Neuronal stem cell (in vitro differentiated cells): ENCODE results near the gene NLRP7. TPM values are rescaled to one million over a fixed set of nuclear protein-coding genes. Genes with fewer than 3 reads are reported as not detected.

ENCODE experiments used
- DNase-seq: peaks from one replicate; pipeline ENCODE4 v3.0.0-alpha.2; 2013; ENCODE audit warnings: low spot score
- H2AFZ ChIP-seq: one replicate; pipeline ENCODE4 v1.6.1; 2013; ENCODE audit warnings: mild to moderate bottlenecking, low read length, inconsistent platforms
- H2AK5ac ChIP-seq: 2 replicates; pipeline ENCODE4 v1.6.1; 2013; ENCODE audit warnings: low read depth, mild to moderate bottlenecking, inconsistent platforms, low read length, moderate library complexity, mixed read lengths
- H2BK120ac ChIP-seq: 2 replicates; pipeline ENCODE4 v1.6.1; 2013; ENCODE audit warnings: low read depth, mild to moderate bottlenecking, inconsistent platforms, low read length, moderate library complexity, mixed read lengths
- H2BK12ac ChIP-seq: one replicate; pipeline ENCODE4 v1.6.1; 2013; ENCODE audit warnings: low read length, inconsistent platforms
- H2BK15ac ChIP-seq: 2 replicates; pipeline ENCODE4 v1.6.1; 2013; ENCODE audit warnings: mild to moderate bottlenecking, low read length, inconsistent platforms, mixed read lengths
- H2BK5ac ChIP-seq: one replicate; pipeline ENCODE4 v1.6.1; 2013; ENCODE audit warnings: inconsistent platforms, mild to moderate bottlenecking, low read length, moderate library complexity
- H3K14ac ChIP-seq: one replicate; pipeline ENCODE4 v1.6.1; 2013; ENCODE audit warnings: low read length, inconsistent platforms
- H3K18ac ChIP-seq: 2 replicates; pipeline ENCODE4 v1.6.1; 2013; ENCODE audit warnings: low read length, inconsistent platforms
- H3K23ac ChIP-seq: 2 replicates; pipeline ENCODE4 v1.6.1; 2013; ENCODE audit warnings: low read depth, mild to moderate bottlenecking, mixed read lengths, low read length, inconsistent platforms; ENCODE audit not compliant: poor library complexity
- H3K27ac ChIP-seq: replicated peaks from 3 replicates; pipeline ENCODE4 v1.5.1; 2013; ENCODE audit warnings: low read length, inconsistent platforms
- H3K27me3 ChIP-seq, 3 experiments: 2 replicates each; pipeline ENCODE4 v1.6.1; 2013; ENCODE audit warnings: low read length in 3 of 3, mild to moderate bottlenecking in 2 of 3, inconsistent platforms in 1 of 3, low read depth in 1 of 3, mixed read lengths in 1 of 3, moderate library complexity in 1 of 3; ENCODE audit not compliant: control insufficient read depth in 3 of 3, insufficient read depth in 3 of 3
- H3K36me3 ChIP-seq, 2 donors: replicated peaks in 1 of 2; 2 replicates each; pipeline ENCODE4 v1.6.1; 2013; ENCODE audit warnings: low read length in 2 of 2; ENCODE audit not compliant: control insufficient read depth in 2 of 2, insufficient read depth in 2 of 2
- H3K4ac ChIP-seq: 2 replicates; pipeline ENCODE4 v1.6.1; 2013; ENCODE audit warnings: inconsistent platforms, mild to moderate bottlenecking, low read length, moderate library complexity
- H3K4me1 ChIP-seq, 2 donors: 1 replicate in 1 of 2; 2 replicates in 1 of 2; pipeline ENCODE4 v1.6.1; 2013; ENCODE audit warnings: low read length in 2 of 2, low read depth in 1 of 2; ENCODE audit not compliant: control insufficient read depth in 2 of 2, insufficient read depth in 1 of 2
- H3K4me2 ChIP-seq: one replicate; pipeline ENCODE4 v1.6.1; 2013; ENCODE audit warnings: mild to moderate bottlenecking, low read length, inconsistent platforms; ENCODE audit not compliant: insufficient read depth, poor library complexity, severe bottlenecking
- H3K4me3 ChIP-seq, 2 donors: 2 replicates each; pipeline ENCODE4 v1.5.1; 2013; ENCODE audit warnings: low read length in 2 of 2, mild to moderate bottlenecking in 2 of 2, inconsistent platforms in 1 of 2, moderate library complexity in 1 of 2
- H3K79me1 ChIP-seq: one replicate; pipeline ENCODE4 v1.6.1; 2013; ENCODE audit warnings: low read depth, mild to moderate bottlenecking, inconsistent platforms, low read length, moderate library complexity
- H3K9ac ChIP-seq: one replicate; pipeline ENCODE4 v1.6.1; 2013; ENCODE audit warnings: mild to moderate bottlenecking, low read depth, low read length, inconsistent platforms; ENCODE audit not compliant: poor library complexity
- H3K9me3 ChIP-seq, 2 donors: replicated peaks in 1 of 2; 2 replicates each; pipeline versions ENCODE3 to v1.6.1; 2013; ENCODE audit warnings: low read length in 2 of 2, mild to moderate bottlenecking in 2 of 2, inconsistent platforms in 1 of 2, low read depth in 1 of 2, mixed read lengths in 1 of 2, moderate library complexity in 1 of 2; ENCODE audit not compliant: control insufficient read depth in 2 of 2, insufficient read depth in 1 of 2
- H4K8ac ChIP-seq: one replicate; pipeline ENCODE4 v1.6.1; 2013; ENCODE audit warnings: low read depth, mild to moderate bottlenecking, inconsistent platforms, low read length, moderate library complexity
- H4K91ac ChIP-seq: one replicate; pipeline ENCODE4 v1.6.1; 2013; ENCODE audit warnings: low read length, low read depth, mild to moderate bottlenecking, inconsistent platforms; ENCODE audit not compliant: poor library complexity
- WGBS, 2 donors: extraction: QIAGEN DNeasy Blood & Tissue Kit; methylation state at CpG; one replicate each; pipeline ENCODE4 v1.1.7; 2013; ENCODE audit warnings: missing lambda C conversion rate in 2 of 2, mixed read lengths in 1 of 2; ENCODE audit not compliant: insufficient read length in 2 of 2, insufficient replicate concordance in 1 of 2; ENCODE audit errors: extremely low coverage in 2 of 2; 5-methylcytosine and 5-hydroxymethylcytosine counted together
- small RNA-seq: library from polyadenylated mRNA; stranded (forward); fragments of <200 nt; extraction: miRNeasy Mini kit (QIAGEN cat#:217004); gene quantifications from one replicate; pipeline ENCODE3, GENCODE V24; 2013; ENCODE audit not compliant: insufficient read depth

Gene NLRP7

GRCh38 chr19:54875506-54875905 is 71.8 kb downstream of the NLRP7 start:
- Histone ChIP-seq H4K8ac (no peak overlapping the region), H2BK120ac (no peak overlapping the region), H3K18ac (no peak overlapping the region), H2BK15ac (no peak overlapping the region), H2BK12ac (no peak overlapping the region), H3K4me3 (no peak overlapping the region), H2BK5ac (no peak overlapping the region), H3K36me3 (no peaks in the 10 kb centered on the region), H2AK5ac (no peak overlapping the region), H3K4me1 (no peaks in the 10 kb centered on the region), H3K79me1 (no peaks in the 10 kb centered on the region), H3K27ac (no peak overlapping the region), H4K91ac (no peak overlapping the region), H3K4me2 (no peak overlapping the region), H3K9me3 (no peaks in the 10 kb centered on the region), H2AFZ (no peak overlapping the region), H3K27me3 (no peaks in the 10 kb centered on the region), H3K23ac (no peak overlapping the region), H3K14ac (no peak overlapping the region), H3K9ac (no peak overlapping the region), H3K4ac (no peak overlapping the region)
- WGBS, 2 donors, result no CpG with 5 or more reads among the region's 2 CpGs
- no peak for DNase-seq

GRCh38 chr19:54873990-54874389 is 73.3 kb downstream of the NLRP7 start, which contains the start of gene FCAR:
Gene FCAR (plus strand): TSS chr19:54874235. CDS start chr19:54874290, 55 bp downstream.
- H3K36me3 ChIP-seq, result no peaks in the 10 kb centered on the region
- H4K8ac ChIP-seq, result no peak within 1 kb of the TSS
- no peak within 1 kb of the TSS for H3K23ac ChIP-seq
- no peak for DNase-seq
- no peak within 1 kb of the TSS for H2BK15ac ChIP-seq
- no peak within 1 kb of the TSS for H2AFZ ChIP-seq
- H3K18ac ChIP-seq, result no peak within 1 kb of the TSS
- H3K4me3 ChIP-seq, result no peak within 1 kb of the TSS
- WGBS, 2 donors, result no CpG with 5 or more reads among the region's 8 CpGs
- no peak within 1 kb of the TSS for H2AK5ac ChIP-seq
- no peaks in the 10 kb centered on the region for H3K27me3 ChIP-seq
- no peaks in the 10 kb centered on the region for H3K9me3 ChIP-seq
- H2BK120ac ChIP-seq, result no peak within 1 kb of the TSS
- H3K4me1 ChIP-seq, result no peaks in the 10 kb centered on the region
- H3K27ac ChIP-seq, result no peak within 1 kb of the TSS
- no peak within 1 kb of the TSS for H3K9ac ChIP-seq
- no peak within 1 kb of the TSS for H3K4ac ChIP-seq
- no peaks in the 10 kb centered on the region for H3K79me1 ChIP-seq
- no peak within 1 kb of the TSS for H2BK12ac ChIP-seq
- no peak within 1 kb of the TSS for H4K91ac ChIP-seq
- no peak within 1 kb of the TSS for H2BK5ac ChIP-seq
- H3K4me2 ChIP-seq, result no peak within 1 kb of the TSS
- H3K14ac ChIP-seq, result no peak within 1 kb of the TSS

Small RNA genes within 50 kb of the gene (small RNA-seq; reads per million reads assigned to genes)
- not detected for gene AC011476.8
